H1 (cell line): ENCODE measurements around the gene DAZAP2. TPM values are rescaled to one million over a fixed set of nuclear protein-coding genes. Genes with fewer than 3 reads are reported as not detected.

Source experiments
- CTCF ChIA-PET: fragments of 300-600 bp; sonication (Branson Sonifier 250); formaldehyde crosslinking; loops from one replicate; lab custom pipeline; 2021; ENCODE audit not compliant: partially characterized antibody; lab: Charles Lee
- POLR2A ChIA-PET: fragments of 300-600 bp; sonication (Branson Sonifier 250); formaldehyde crosslinking; loops from one replicate; lab custom pipeline; 2021; ENCODE audit warnings: inconsistent platforms; ENCODE audit not compliant: partially characterized antibody; lab: Charles Lee
- DNase-seq, 2 experiments: peaks; one replicate each; pipeline versions ENCODE4 v3.0.0 to v3.0.0-alpha.2; 2010 to 2022; ENCODE audit warnings: low spot score in 2 of 2, low read depth in 1 of 2, mixed read lengths in 1 of 2
- FAIRE-seq: peaks from 2 replicates; lab custom pipeline; 2011; peaks lifted over from hg19 to GRCh38; lab: Jason Lieb, UNC
- H2AFZ ChIP-seq: 2 replicates; pipeline ENCODE4 v1.8.1; 2012; ENCODE audit warnings: low read length, inconsistent platforms
- H2AK5ac ChIP-seq: 2 replicates; pipeline ENCODE4 v1.6.1; 2013; ENCODE audit warnings: low read depth, low read length
- H2BK120ac ChIP-seq: replicated peaks from 2 replicates; pipeline ENCODE3; 2013; ENCODE audit warnings: low read depth, low read length, inconsistent platforms
- H2BK12ac ChIP-seq: 2 replicates; pipeline ENCODE4 v1.6.1; 2013; ENCODE audit warnings: low read depth, low read length
- H2BK15ac ChIP-seq: 2 replicates; pipeline ENCODE4 v1.6.1; 2013; ENCODE audit warnings: low read length
- H2BK20ac ChIP-seq: 2 replicates; pipeline ENCODE4 v1.6.1; 2013; ENCODE audit warnings: low read length
- H2BK5ac ChIP-seq: 2 replicates; pipeline ENCODE4 v1.6.1; 2013; ENCODE audit warnings: low read depth, low read length
- H3K14ac ChIP-seq: 2 replicates; pipeline ENCODE4 v1.6.1; 2013; ENCODE audit warnings: inconsistent platforms; ENCODE audit not compliant: insufficient read length
- H3K18ac ChIP-seq: 2 replicates; pipeline ENCODE4 v1.6.1; 2013; ENCODE audit warnings: low read length; ENCODE audit errors: extremely low read depth
- H3K23ac ChIP-seq: 2 replicates; pipeline ENCODE4 v1.6.1; 2013; ENCODE audit warnings: inconsistent platforms; ENCODE audit not compliant: insufficient read length
- H3K23me2 ChIP-seq: 2 replicates; pipeline ENCODE4 v1.6.1; 2013; ENCODE audit warnings: low read depth, low read length
- H3K27ac ChIP-seq: 2 replicates; pipeline ENCODE4 v1.6.1; 2011; ENCODE audit warnings: low read depth, low read length, inconsistent platforms
- H3K27me3 ChIP-seq, 4 experiments: replicated peaks in 1 of 4; 1 replicate in 1 of 4; 2 replicates in 3 of 4; pipeline versions ENCODE4 v1.6.1 to v1.8.1; 2011 to 2013; ENCODE audit warnings: low read length in 3 of 4, mild to moderate bottlenecking in 3 of 4, inconsistent platforms in 2 of 4, mixed read lengths in 2 of 4, moderate library complexity in 1 of 4; ENCODE audit not compliant: control insufficient read depth in 3 of 4, insufficient read depth in 3 of 4; ENCODE audit errors: extremely low read depth in 1 of 4
- H3K36me3 ChIP-seq, 4 experiments: 2 replicates each; pipeline versions ENCODE4 v1.6.1 to v1.8.1; 2011 to 2013; ENCODE audit warnings: mild to moderate bottlenecking in 4 of 4, low read length in 3 of 4, moderate library complexity in 2 of 4, control low read depth in 1 of 4, inconsistent platforms in 1 of 4; ENCODE audit not compliant: insufficient read depth in 4 of 4, control insufficient read depth in 2 of 4
- H3K4ac ChIP-seq: replicated peaks from 2 replicates; pipeline ENCODE3; 2013; ENCODE audit warnings: low read length, low read depth, mixed read lengths, inconsistent platforms; ENCODE audit not compliant: insufficient read length
- H3K4me1 ChIP-seq, 4 experiments: replicated peaks in 1 of 4; 1 replicate in 1 of 4; 2 replicates in 3 of 4; pipeline versions ENCODE4 v1.6.1 to v1.8.1; 2011 to 2013; ENCODE audit warnings: low read length in 3 of 4, inconsistent platforms in 2 of 4, mixed read lengths in 1 of 4; ENCODE audit not compliant: insufficient read depth in 4 of 4, control insufficient read depth in 3 of 4
- H3K4me2 ChIP-seq, 2 experiments: 2 replicates each; pipeline versions ENCODE4 v1.6.1 to v1.8.1; 2011 to 2013; ENCODE audit warnings: low read depth in 2 of 2, low read length in 2 of 2, control low read depth in 1 of 2, inconsistent platforms in 1 of 2, mild to moderate bottlenecking in 1 of 2; ENCODE audit not compliant: insufficient read depth in 1 of 2
- H3K4me3 ChIP-seq, 4 experiments: fragments of 200-600, 300-600 bp in 1 of 4; sonication (generic), shearing (Covaris generic), sonication (Bioruptor Twin) in 1 of 4; 2 replicates each; pipeline versions ENCODE4 v1.5.1 to v1.8.1; 2011 to 2016; ENCODE audit warnings: low read length in 4 of 4, low read depth in 3 of 4, control low read depth in 2 of 4, inconsistent platforms in 2 of 4, mild to moderate bottlenecking in 2 of 4, mixed read lengths in 1 of 4, moderate library complexity in 1 of 4; ENCODE audit not compliant: insufficient read depth in 2 of 4; ENCODE audit errors: extremely low read depth in 1 of 4
- H3K56ac ChIP-seq: replicated peaks from 2 replicates; pipeline ENCODE3; 2013; ENCODE audit warnings: low read depth, mild to moderate bottlenecking, mixed read lengths, low read length, inconsistent platforms; ENCODE audit not compliant: insufficient read length
- H3K79me1 ChIP-seq: 2 replicates; pipeline ENCODE4 v1.6.1; 2013; ENCODE audit warnings: low read depth, low read length, control low read depth
- H3K79me2 ChIP-seq, 2 experiments: 2 replicates each; pipeline versions ENCODE4 v1.6.1 to v1.8.1; 2012 to 2013; ENCODE audit warnings: low read length in 2 of 2, mild to moderate bottlenecking in 2 of 2, inconsistent platforms in 1 of 2; ENCODE audit not compliant: insufficient read depth in 2 of 2, control insufficient read depth in 1 of 2
- H3K9ac ChIP-seq, 4 experiments: replicated peaks in 1 of 4; 1 replicate in 1 of 4; 2 replicates in 3 of 4; pipeline versions ENCODE4 v1.6.1 to v1.8.1; 2011 to 2013; ENCODE audit warnings: low read depth in 3 of 4, low read length in 3 of 4, control low read depth in 2 of 4, mild to moderate bottlenecking in 2 of 4, moderate library complexity in 2 of 4, inconsistent platforms in 1 of 4; ENCODE audit errors: extremely low read depth in 1 of 4
- H3K9me3 ChIP-seq, 2 experiments: 2 replicates each; pipeline versions ENCODE4 v1.6.1 to v1.8.1; 2012 to 2013; ENCODE audit warnings: mild to moderate bottlenecking in 2 of 2, moderate library complexity in 2 of 2, control low read depth in 1 of 2, inconsistent platforms in 1 of 2, low read depth in 1 of 2, low read length in 1 of 2, mixed read lengths in 1 of 2; ENCODE audit not compliant: insufficient read depth in 2 of 2
- H4K20me1 ChIP-seq, 2 experiments: replicated peaks in 1 of 2; 2 replicates each; pipeline versions ENCODE3 to v1.8.1; 2011 to 2013; ENCODE audit warnings: inconsistent platforms in 2 of 2, low read length in 2 of 2, mild to moderate bottlenecking in 1 of 2; ENCODE audit not compliant: insufficient read depth in 2 of 2, control insufficient read depth in 1 of 2
- H4K5ac ChIP-seq: 2 replicates; pipeline ENCODE4 v1.6.1; 2013; ENCODE audit warnings: low read length, low read depth, mixed read lengths, inconsistent platforms; ENCODE audit not compliant: insufficient read length
- H4K8ac ChIP-seq: 2 replicates; pipeline ENCODE4 v1.8.0; 2013; ENCODE audit warnings: mild to moderate bottlenecking, moderate library complexity, low read length, inconsistent platforms; ENCODE audit not compliant: insufficient read depth; ENCODE audit errors: extremely low read depth
- H4K91ac ChIP-seq: replicated peaks from 2 replicates; pipeline ENCODE3; 2013; ENCODE audit warnings: low read length, mixed read lengths, inconsistent platforms; ENCODE audit not compliant: insufficient read length
- CHD2 ChIP-seq: IDR thresholded peaks from 2 replicates; pipeline ENCODE4 v1.6.1; 2012; ENCODE audit warnings: low read length, improper control_type of control experiment
- EZH2 ChIP-seq: fragments of 200-600 bp; sonication (generic); IDR thresholded peaks from 2 replicates; pipeline ENCODE4 v1.7.1; 2012; ENCODE audit warnings: low read depth, mild to moderate bottlenecking, moderate library complexity, low read length, inconsistent platforms; ENCODE audit not compliant: severe bottlenecking
- PHF8 ChIP-seq: fragments of 200-600 bp; sonication (generic); conservative IDR thresholded peaks from 2 replicates; pipeline ENCODE4 v1.7.1; 2012; ENCODE audit warnings: low read depth, mild to moderate bottlenecking, inconsistent platforms, low read length, moderate library complexity
- SP1 ChIP-seq: IDR thresholded peaks from 2 replicates; pipeline ENCODE4 v1.6.1; 2011; ENCODE audit warnings: low read depth, low read length
- SP2 ChIP-seq: IDR thresholded peaks from 2 replicates; pipeline ENCODE4 v1.6.1; 2012; ENCODE audit warnings: mild to moderate bottlenecking, low read length, inconsistent platforms
- TCF12 ChIP-seq: IDR thresholded peaks from 2 replicates; pipeline ENCODE4 v1.6.1; 2011; ENCODE audit warnings: low read depth, mild to moderate bottlenecking, low read length
- TEAD4 ChIP-seq: IDR thresholded peaks from 2 replicates; pipeline ENCODE4 v1.6.1; 2012; ENCODE audit warnings: low read depth, low read length, inconsistent platforms, mixed read lengths
- YY1 ChIP-seq: IDR thresholded peaks from 2 replicates; pipeline ENCODE4 v1.6.1; 2011; ENCODE audit warnings: low read depth, mild to moderate bottlenecking, low read length
- WGBS, 2 experiments: shearing (Covaris generic) in 1 of 2; methylation state at CpG; one replicate each; pipeline versions ENCODE4 v1.1.6 to v1.1.7; 2013 to 2015; ENCODE audit warnings: low lambda C conversion rate in 2 of 2, mixed read lengths in 2 of 2, inconsistent platforms in 1 of 2, low coverage in 1 of 2, missing lambda C conversion rate in 1 of 2; ENCODE audit not compliant: insufficient replicate concordance in 2 of 2, insufficient coverage in 1 of 2, insufficient read length in 1 of 2; ENCODE audit errors: extremely low coverage in 1 of 2, missing lambda C conversion rate in 1 of 2; 5-methylcytosine and 5-hydroxymethylcytosine counted together
- polyA plus RNA-seq, 7 experiments: library from polyadenylated mRNA; depleted of rRNA in 3 of 7; stranded (reverse) in 5 of 7; unstranded in 2 of 7; fragments of >200 nt in 5 of 7; fragments of 200-250 nt in 2 of 7; gene quantifications; 1 replicate in 5 of 7; 2 replicates in 1 of 7; 4 replicates in 1 of 7; pipeline versions ENCODE4 v1.2.1 to v1.2.3, GENCODE V29; 2011 to 2013; ENCODE audit warnings: missing spikeins in 2 of 7, mixed read lengths in 2 of 7
- total RNA-seq: library from RNA; stranded (reverse); fragmentation: NEBNext Ultra II Directional; extraction: Animal tissue kit (Norgen Biotek cat#: 25700); gene quantifications from 2 replicates; pipeline ENCODE4 v1.2.1, GENCODE V29; 2021

Gene DAZAP2
- total and polyA plus RNA-seq, 2 of the 8 experiments (the other 6 are each of a cell fraction or from before 2014, with no cell fraction given) = 27.1 to 77.2 TPM

GRCh38 chr12:51242876-51243275, 4.2 kb downstream of the DAZAP2 start:
- Histone ChIP-seq H4K20me1 (peaks cover 0 to 2% of the 10 kb centered on the region in 2 experiments), H3K79me1 (peaks cover 6% of the 10 kb centered on the region; the same call in 1 of the 2 replicates), H3K4me3 (no peak overlapping the region), H2BK20ac (no peak overlapping the region), H3K14ac (no peak overlapping the region), H2BK5ac (no peak overlapping the region), H3K4me1 (peaks cover 0 to 23% (median 9%) of the 10 kb centered on the region in 4 experiments; a peak in 6 of 7 replicates), H2AK5ac (no peak overlapping the region), H3K9me3 (no peaks in the 10 kb centered on the region), H3K79me2 (peaks cover 0 to 15% of the 10 kb centered on the region in 2 experiments; a peak in 2 of 4 replicates), H3K27ac (no peak overlapping the region), H4K5ac (no peak overlapping the region), H3K18ac (no peak overlapping the region), H3K23me2 (peaks cover 8% of the 10 kb centered on the region), H2BK15ac (no peak overlapping the region), H2BK120ac (no peak overlapping the region), H3K27me3 (no peaks in the 10 kb centered on the region), H3K36me3 (peaks cover 17 to 44% (median 27%) of the 10 kb centered on the region in 4 experiments), H2BK12ac (no peak overlapping the region), H3K23ac (no peak overlapping the region), H3K4me2 (no peak overlapping the region), H3K9ac (no peak overlapping the region), H3K56ac (no peak overlapping the region), H3K4ac (no peak overlapping the region), H4K91ac (no peak overlapping the region), H2AFZ (no peak overlapping the region), H4K8ac (no peak overlapping the region)
- WGBS, 2 experiments = 91% methylated on average over 7 of the region's 7 CpGs; no CpG with 5 or more reads in 1 of the 2 experiments
- POLR2A ChIA-PET = interaction anchor here (1.3 to 1.7 kb wide), 4 partner anchors 10 to 182 kb away, joined by 3 to 6 read pairs (median 4); no protein-coding TSS in a partner anchor
- no peak for DNase-seq
- no peak for FAIRE-seq
- CTCF ChIA-PET = interaction anchor here (1.2 to 2.4 kb wide), 5 partner anchors 10 to 110 kb away, joined by 3 to 10 read pairs (median 8); no protein-coding TSS in a partner anchor
- TF ChIP-seq SP2 = no peak
- TF ChIP-seq TEAD4 = no peak
- no peak for TF ChIP-seq EZH2
- no peak for TF ChIP-seq SP1
- no peak for TF ChIP-seq YY1
- no peak for TF ChIP-seq TCF12
- no peak for TF ChIP-seq CHD2
- no peak for TF ChIP-seq PHF8
